GM12875 (cell line): Measurements from ENCODE around the gene FCGR3A.
A peak's percentile ranks its signal among the peaks of the same experiment; 100 is the strongest.
"Not testable (repeated sequence)": the region's sequence is repeated elsewhere in the genome, so short reads cannot be mapped to it uniquely, and the experiment has no call there.

Experiments
- H3K4me3 ChIP-seq: one replicate; pipeline ENCODE4 v1.5.1; 2011; ENCODE audit warnings: low read depth, low read length, control low read depth

The FCGR3A gene

GRCh38 chr1:161557506-161558450 is 8.2 kb upstream of the FCGR3A start:
- not testable (repeated sequence) for H3K4me3 ChIP-seq

- H3K4me3 ChIP-seq = not testable (repeated sequence)
Measured at GRCh38 chr1:161556990-161557389, 7.4 kb upstream of the FCGR3A start.

- not testable (repeated sequence) for H3K4me3 ChIP-seq
Measured at GRCh38 chr1:161556143-161556542, 6.5 kb upstream of the FCGR3A start.

GRCh38 chr1:161554815-161555417 is 5.3 kb upstream of the FCGR3A start:
- not testable (repeated sequence) for H3K4me3 ChIP-seq

- not testable (repeated sequence) for H3K4me3 ChIP-seq
Measured at GRCh38 chr1:161554340-161554739, 4.7 kb upstream of the FCGR3A start.

- H3K4me3 ChIP-seq = not testable (repeated sequence)
Measured at GRCh38 chr1:161553631-161554030, 4.0 kb upstream of the FCGR3A start.

- H3K4me3 ChIP-seq = not testable (repeated sequence)
Measured at GRCh38 chr1:161550942-161551341, 1.3 kb upstream of the FCGR3A start.

GRCh38 chr1:161548749-161549406 is 740 bp downstream of the FCGR3A start:
- not testable (repeated sequence) for H3K4me3 ChIP-seq

GRCh38 chr1:161547995-161548741 is 1.4 kb downstream of the FCGR3A start:
- H3K4me3 ChIP-seq = not testable (repeated sequence)

GRCh38 chr1:161545005-161545731 is 4.5 kb downstream of the FCGR3A start:
- not testable (repeated sequence) for H3K4me3 ChIP-seq

- not testable (repeated sequence) for H3K4me3 ChIP-seq
Measured at GRCh38 chr1:161543125-161543524, 6.5 kb downstream of the FCGR3A start.

- H3K4me3 ChIP-seq = not testable (repeated sequence)
Measured at GRCh38 chr1:161542091-161542559, 7.5 kb downstream of the FCGR3A start.

- not testable (repeated sequence) for H3K4me3 ChIP-seq
Measured at GRCh38 chr1:161540570-161540960, 9.1 kb downstream of the FCGR3A start.

- H3K4me3 ChIP-seq = peak overlapping the region; percentile 49
Measured at GRCh38 chr1:161539731-161540569, 9.7 kb downstream of the FCGR3A start.

- not testable (repeated sequence) for H3K4me3 ChIP-seq
Measured at GRCh38 chr1:161538925-161539479, 10.6 kb downstream of the FCGR3A start.

GRCh38 chr1:161537068-161537669 is 12.4 kb downstream of the FCGR3A start:
- not testable (repeated sequence) for H3K4me3 ChIP-seq

- not testable (repeated sequence) for H3K4me3 ChIP-seq
Measured at GRCh38 chr1:161532644-161533567, 16.7 kb downstream of the FCGR3A start.
